Measurements from ENCODE around the gene SLC11A2.

Gene SLC11A2

GRCh38 chr12:51005030-51005429, 21.2 kb downstream of the SLC11A2 start:
- H3K27ac ChIP-seq (ENCODE audit: low read depth, low read length) = no peak overlapping the region
- TF ChIP-seq CTCF (IDR thresholded peaks at IDR 0.05; ENCODE audit: low read depth, low read length, poor library complexity, severe bottlenecking) (no peak), EZH2phosphoT487 (IDR thresholded peaks at IDR 0.05; ENCODE audit: borderline replicate concordance, low read length) (no peak)

GRCh38 chr12:51004504-51004903, 21.7 kb downstream of the SLC11A2 start:
- Histone ChIP-seq H3K36me3 (ENCODE audit: control insufficient read depth, low read length) (peaks cover 25% of the 10 kb centered on the region), H3K4me3 (ENCODE audit: low read length) (no peak overlapping the region), H3F3A (ENCODE audit: control insufficient read depth, insufficient read depth) (0 out of 2 replicates have a peak, but pooled peaks cover 2% of the 10 kb centered on the region), H3K79me2 (ENCODE audit: control insufficient read depth, low read length) (peaks cover 8% of the 10 kb centered on the region), H4K20me1 (ENCODE audit: control insufficient read depth, insufficient read depth, low read depth, low read length) (no peaks in the 10 kb centered on the region), H3K9me2 (replicated peaks; ENCODE audit: control insufficient read depth, low read length) (no peaks in the 10 kb centered on the region), H3K27ac (ENCODE audit: low read depth, low read length) (no peak overlapping the region), H3K4me1 (ENCODE audit: control insufficient read depth, low read length) (peaks cover 6% of the 10 kb centered on the region), H3K27me3 (ENCODE audit: control insufficient read depth, low read length) (no peaks in the 10 kb centered on the region), H3K9me3 (ENCODE audit: control insufficient read depth, insufficient read depth, low read length) (no peaks in the 10 kb centered on the region), H3K4me2 (ENCODE audit: low read length) (no peak overlapping the region)
- no peak for TF ChIP-seq CTCF (IDR thresholded peaks at IDR 0.05; ENCODE audit: low read depth, low read length, poor library complexity, severe bottlenecking)
- TF ChIP-seq EZH2phosphoT487 (IDR thresholded peaks at IDR 0.05; ENCODE audit: borderline replicate concordance, low read length) = no peak

More at GRCh38 chr12:51005030-51005429, 21.2 kb downstream of the SLC11A2 start:
- Histone ChIP-seq H3K4me1 (ENCODE audit: control insufficient read depth, low read length) (peaks cover 6% of the 10 kb centered on the region), H4K20me1 (ENCODE audit: control insufficient read depth, insufficient read depth, low read depth, low read length) (no peaks in the 10 kb centered on the region), H3K79me2 (ENCODE audit: control insufficient read depth, low read length) (peaks cover 13% of the 10 kb centered on the region), H3K9me3 (ENCODE audit: control insufficient read depth, insufficient read depth, low read length) (no peaks in the 10 kb centered on the region), H3K4me2 (ENCODE audit: low read length) (no peak overlapping the region), H3K27me3 (ENCODE audit: control insufficient read depth, low read length) (no peaks in the 10 kb centered on the region), H3K36me3 (ENCODE audit: control insufficient read depth, low read length) (peaks cover 24% of the 10 kb centered on the region), H3K4me3 (ENCODE audit: low read length) (no peak overlapping the region), H3K9me2 (replicated peaks; ENCODE audit: control insufficient read depth, low read length) (no peaks in the 10 kb centered on the region), H3F3A (ENCODE audit: control insufficient read depth, insufficient read depth) (0 out of 2 replicates have a peak, but pooled peaks cover 2% of the 10 kb centered on the region)

GRCh38 chr12:51001799-51002198, 24.4 kb downstream of the SLC11A2 start:
- Histone ChIP-seq H3K4me3 (ENCODE audit: low read length) (no peak overlapping the region), H3K4me2 (ENCODE audit: low read length) (no peak overlapping the region), H4K20me1 (ENCODE audit: control insufficient read depth, insufficient read depth, low read depth, low read length) (no peaks in the 10 kb centered on the region), H3K27ac (ENCODE audit: low read depth, low read length) (no peak overlapping the region), H3K79me2 (ENCODE audit: control insufficient read depth, low read length) (no peaks in the 10 kb centered on the region), H3K27me3 (ENCODE audit: control insufficient read depth, low read length) (no peaks in the 10 kb centered on the region), H3K4me1 (ENCODE audit: control insufficient read depth, low read length) (no peaks in the 10 kb centered on the region), H3F3A (ENCODE audit: control insufficient read depth, insufficient read depth) (0 out of 2 replicates have a peak, but pooled peaks cover 2% of the 10 kb centered on the region), H3K36me3 (ENCODE audit: control insufficient read depth, low read length) (peaks cover 31% of the 10 kb centered on the region), H3K9me3 (ENCODE audit: control insufficient read depth, insufficient read depth, low read length) (no peaks in the 10 kb centered on the region), H3K9me2 (replicated peaks; ENCODE audit: control insufficient read depth, low read length) (no peaks in the 10 kb centered on the region)
- TF ChIP-seq EZH2phosphoT487 (IDR thresholded peaks at IDR 0.05; ENCODE audit: borderline replicate concordance, low read length) (no peak), CTCF (IDR thresholded peaks at IDR 0.05; ENCODE audit: low read depth, low read length, poor library complexity, severe bottlenecking) (no peak)
